ENCODE measurements around the gene LRRC26.

Gene LRRC26

DNA sequence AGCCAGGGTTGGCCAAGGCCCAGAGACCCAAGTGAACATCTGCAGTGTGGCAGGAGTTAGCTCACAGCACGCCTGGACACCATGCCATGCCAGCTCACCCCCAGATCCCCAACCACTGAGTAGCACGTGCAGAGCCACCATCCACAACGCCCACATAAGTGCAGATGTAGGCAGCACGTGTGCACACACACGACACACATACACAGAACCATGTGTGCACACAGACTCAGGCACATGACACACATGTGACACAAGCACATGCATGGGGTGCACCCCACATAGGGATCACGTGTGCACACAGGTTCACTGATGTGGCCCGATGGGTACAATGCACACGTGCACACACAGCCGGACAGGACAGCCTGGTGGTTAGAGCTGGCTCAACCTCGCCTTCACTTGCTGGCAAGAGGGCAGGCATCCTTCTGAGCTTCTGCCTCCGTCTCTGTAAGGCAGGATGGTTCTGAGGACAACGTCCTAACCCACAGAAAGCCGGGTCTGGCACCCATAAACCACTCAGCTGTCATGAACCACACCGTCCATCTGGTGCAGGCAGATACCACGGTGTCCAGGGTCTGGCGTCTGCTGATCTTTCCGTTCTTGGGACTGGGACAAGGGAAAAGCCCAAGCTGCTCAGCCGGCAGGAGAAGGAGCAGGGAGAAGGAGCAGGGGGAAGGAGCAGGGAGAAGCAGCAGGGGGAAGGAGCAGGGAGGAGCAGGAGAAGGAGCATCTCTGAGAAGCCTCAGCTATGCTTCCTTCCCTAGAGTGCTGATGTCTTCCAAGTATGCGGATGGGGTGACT is 12.0 kb downstream of the LRRC26 start:
- FAIRE-seq (peak; percentile 76), DNase-seq (ENCODE audit: low spot score) (no peak)

- no peak for FAIRE-seq
- DNase-seq (ENCODE audit: low spot score): no peak
These were observed 13.1 kb downstream of the LRRC26 start for GRCh38 chr9:137156567-137157375.

DNA sequence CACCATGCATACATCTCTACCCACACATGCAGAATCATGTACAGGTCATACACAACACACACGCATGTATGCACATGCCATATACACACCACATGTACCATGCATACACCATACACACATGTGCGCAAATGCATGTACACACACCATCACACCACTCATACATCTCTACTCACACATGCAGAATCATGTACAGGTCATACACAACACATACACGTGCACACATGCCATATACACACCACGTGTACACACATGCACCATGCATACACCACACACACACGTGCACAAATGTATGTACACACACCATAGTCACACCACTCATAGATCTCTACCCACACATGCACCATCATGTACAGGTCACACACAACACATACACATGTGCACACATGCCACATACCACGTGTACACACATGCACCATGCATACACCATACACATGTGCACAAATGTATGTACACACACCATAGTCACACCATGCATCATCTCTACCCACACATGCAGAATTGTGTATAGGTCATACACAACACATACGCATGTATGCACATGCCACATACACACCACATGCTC is 16.9 kb downstream of the LRRC26 start:
- FAIRE-seq: peak; percentile 96

GRCh38 chr9:137150617-137151457 is 19.0 kb downstream of the LRRC26 start:
- FAIRE-seq (no peak), DNase-seq (ENCODE audit: low spot score) (peak; percentile 64)

More for the DNA sequence above, 16.9 kb downstream of the LRRC26 start:
- no peak for DNase-seq (ENCODE audit: low spot score)

DNA sequence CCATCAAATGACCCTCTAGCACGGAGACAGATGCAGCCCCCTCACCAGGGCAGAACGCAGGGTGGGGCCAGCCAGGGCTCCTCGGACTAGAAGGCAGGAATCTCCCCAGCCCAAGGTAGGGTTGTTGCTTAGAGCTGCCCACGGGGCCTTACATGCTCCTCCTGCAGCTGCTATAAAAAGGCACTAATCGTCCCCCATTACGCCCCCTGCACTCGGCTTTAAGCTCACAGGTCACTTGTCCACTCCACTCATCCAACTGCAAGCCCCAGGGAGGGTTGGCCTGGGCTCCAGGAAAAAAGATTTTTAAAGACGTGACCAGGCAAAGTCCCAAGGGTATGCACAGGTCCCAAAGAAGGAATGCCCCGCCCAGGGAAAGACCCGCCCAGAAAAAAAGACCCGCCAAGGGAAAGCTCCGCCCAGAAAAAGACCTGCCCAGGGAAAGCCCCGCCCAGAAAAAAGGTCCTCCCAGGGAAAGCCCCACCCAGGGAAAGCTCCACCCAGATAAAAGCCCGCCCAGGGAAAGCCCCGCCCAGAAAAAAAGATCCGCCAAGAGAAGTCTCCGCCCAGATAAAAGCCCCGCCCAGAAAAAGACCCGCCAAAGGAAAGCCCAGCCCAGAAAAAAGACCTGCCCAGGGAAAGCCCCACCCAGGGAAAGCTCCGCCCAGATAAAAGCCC is 19.8 kb downstream of the LRRC26 start:
- DNase-seq (ENCODE audit: low spot score) (no peak), FAIRE-seq (no peak)

DNA sequence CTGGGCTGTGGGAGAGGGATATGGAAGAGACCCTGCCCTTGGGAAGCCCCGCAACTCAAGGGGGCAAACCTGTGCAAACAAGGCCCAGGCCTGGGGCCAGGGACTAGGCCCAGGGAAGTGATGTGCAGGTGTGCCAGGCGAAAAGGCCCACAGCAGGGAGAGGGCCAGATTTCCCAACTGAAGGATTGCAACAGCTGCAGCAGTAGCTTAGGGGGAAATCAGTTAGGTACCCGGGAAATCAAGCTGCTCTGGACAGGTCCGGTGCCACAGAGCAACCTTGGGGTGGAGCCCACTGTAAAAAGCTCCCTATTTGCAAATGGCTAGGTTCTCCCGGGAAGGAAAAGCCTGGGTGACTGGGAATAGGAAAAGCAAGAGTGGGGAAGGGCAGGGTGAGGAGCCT is 20.5 kb downstream of the LRRC26 start:
- FAIRE-seq: no peak

GRCh38 chr9:137148661-137149060 is 21.2 kb downstream of the LRRC26 start:
- no peak for FAIRE-seq
- DNase-seq (ENCODE audit: low spot score): no peak

More for the DNA sequence above, 20.5 kb downstream of the LRRC26 start:
- DNase-seq (ENCODE audit: low spot score): no peak

DNA sequence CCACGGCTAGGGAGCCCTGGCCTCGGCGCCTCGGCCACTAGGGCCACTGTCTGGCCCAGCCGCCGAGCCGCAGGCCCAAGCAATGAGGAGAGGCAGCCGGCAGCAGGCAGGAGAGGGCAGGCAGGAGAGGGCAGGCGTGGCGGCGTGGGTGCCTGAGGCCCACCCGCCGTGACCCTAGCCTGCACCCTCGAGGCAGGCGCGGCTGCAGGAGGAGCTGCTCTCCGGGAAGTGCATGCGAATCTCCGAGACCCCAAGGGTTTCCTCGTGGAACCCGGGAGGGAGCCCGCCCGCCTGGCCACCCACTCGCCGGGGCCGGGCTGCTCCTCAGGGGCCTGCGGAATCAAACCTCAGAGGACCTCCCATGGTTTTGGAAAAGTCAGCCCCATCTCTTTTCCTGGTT is 21.6 kb downstream of the LRRC26 start:
- no peak for DNase-seq (ENCODE audit: low spot score)
- FAIRE-seq: no peak

- no peak for DNase-seq (ENCODE audit: low spot score)
- no peak for FAIRE-seq
These were observed 22.1 kb downstream of the LRRC26 start for GRCh38 chr9:137147793-137148160.

- peak; percentile 50 for FAIRE-seq
- DNase-seq (ENCODE audit: low spot score): no peak
These were observed 22.6 kb downstream of the LRRC26 start for GRCh38 chr9:137147091-137147792.

DNA sequence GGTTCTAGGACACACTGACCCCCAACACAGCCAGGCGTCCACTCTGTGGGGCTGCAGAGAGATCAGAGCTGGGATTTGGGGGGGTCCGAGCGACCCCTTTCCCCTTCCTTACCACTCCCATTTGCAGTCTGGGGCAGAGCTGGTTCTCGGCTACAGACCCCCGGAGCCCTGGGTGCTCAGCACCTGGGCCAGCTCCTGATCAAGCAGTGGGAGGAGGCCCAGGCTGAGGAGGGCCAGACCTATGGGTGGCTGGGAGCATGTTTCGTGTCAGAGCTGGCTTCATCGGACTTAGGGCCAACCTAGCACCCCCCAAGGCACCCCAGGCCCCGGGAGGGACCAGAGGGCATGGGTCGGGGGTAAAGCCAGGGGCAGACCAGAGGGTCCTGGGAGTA is 23.3 kb downstream of the LRRC26 start:
- DNase-seq (ENCODE audit: low spot score) (no peak), FAIRE-seq (peak; percentile 9)

- no peak for FAIRE-seq
- no peak for DNase-seq (ENCODE audit: low spot score)
These were observed 23.9 kb downstream of the LRRC26 start for GRCh38 chr9:137145731-137146526.

GRCh38 chr9:137143459-137143858 is 26.4 kb downstream of the LRRC26 start:
- FAIRE-seq (no peak), DNase-seq (ENCODE audit: low spot score) (no peak)

DNA sequence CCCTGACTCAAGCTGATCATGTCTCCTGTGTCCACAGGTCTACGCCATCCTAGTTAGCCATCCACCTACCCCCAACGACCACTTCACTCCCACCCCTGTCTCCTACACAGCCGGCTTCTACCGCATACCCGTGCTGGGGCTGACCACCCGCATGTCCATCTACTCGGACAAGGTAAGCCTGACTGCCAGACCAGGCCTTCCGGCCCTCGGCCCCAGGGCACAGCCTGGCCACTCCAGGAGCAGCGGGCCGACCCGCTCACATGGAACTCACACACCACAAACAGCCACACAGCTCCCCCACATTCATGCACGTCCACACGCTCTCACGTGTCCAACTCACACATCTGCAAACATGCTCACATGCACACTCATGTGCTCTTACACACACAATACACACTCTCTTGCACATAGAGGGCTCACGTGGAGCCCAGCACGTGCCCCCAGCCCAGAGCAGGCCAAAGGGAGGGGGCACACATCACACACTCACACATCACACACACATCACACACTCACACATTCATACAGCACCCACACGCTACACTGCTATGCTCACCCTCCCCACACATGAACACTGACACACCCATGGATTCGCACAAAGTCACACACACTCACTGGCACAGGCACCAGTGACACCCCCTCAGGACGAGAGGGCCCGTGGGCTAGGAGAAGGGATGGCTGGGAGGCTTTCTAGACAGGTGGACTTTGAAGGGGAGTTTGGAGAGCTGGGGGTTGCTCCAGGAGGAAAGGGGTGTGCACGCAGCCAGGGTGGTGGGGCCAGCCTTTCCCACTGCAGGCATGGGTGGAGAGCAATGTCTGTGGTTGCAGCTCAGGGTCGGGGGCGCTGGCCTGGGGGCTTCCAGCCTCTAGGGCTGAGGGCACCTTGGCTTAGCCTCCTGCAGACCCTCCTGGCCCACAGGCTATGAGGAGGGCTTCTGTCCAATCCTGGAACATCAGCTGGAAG is 27.6 kb downstream of the LRRC26 start:
- FAIRE-seq: no peak
- no peak for DNase-seq (ENCODE audit: low spot score)

GRCh38 chr9:137141050-137141810 is 28.6 kb downstream of the LRRC26 start:
- no peak for FAIRE-seq

GRCh38 chr9:137140151-137141012 is 29.5 kb downstream of the LRRC26 start:
- FAIRE-seq (peak; percentile 87), DNase-seq (ENCODE audit: low spot score) (no peak)

More at GRCh38 chr9:137141050-137141810, 28.6 kb downstream of the LRRC26 start:
- DNase-seq (ENCODE audit: low spot score): no peak
